GM11168 (cell line): ENCODE measurements around the gene CORIN.
"Not testable (repeated sequence)": the region's sequence is repeated elsewhere in the genome, so short reads cannot be mapped to it uniquely, and the experiment has no call there.

Experiments
- in situ Hi-C: fragments of 300-500 bp; cut with MboI; formaldehyde crosslinking; loops from one replicate; pipeline ENCODE4 v1.12.0; 2022; ENCODE audit warnings: low sequenced_read_pairs; ENCODE audit not compliant: unreplicated experiment

Gene CORIN

GRCh38 chr4:47703008-47703407 lies 134.9 kb downstream of the CORIN start:
- in situ Hi-C loops = loop anchor here (10.0 kb wide), 1 partner anchor 132 kb away; the partner anchor contains the start of gene CORIN

GRCh38 chr4:47701286-47701685 lies 136.6 kb downstream of the CORIN start:
- in situ Hi-C loops = loop anchor here (10.0 kb wide), 1 partner anchor 134 kb away; the partner anchor contains the start of gene CORIN

- in situ Hi-C loops = no loop called here
These were observed 139.0 kb downstream of the CORIN start for GRCh38 chr4:47698837-47699236.

GRCh38 chr4:47696823-47697222 lies 141.0 kb downstream of the CORIN start:
- in situ Hi-C loops = no loop called here

GRCh38 chr4:47695260-47695659 lies 142.6 kb downstream of the CORIN start:
- in situ Hi-C loops = no loop called here

- in situ Hi-C loops = no loop called here
These were observed 143.5 kb downstream of the CORIN start for GRCh38 chr4:47694322-47694721.

- in situ Hi-C loops = no loop called here
These were observed 145.2 kb downstream of the CORIN start for GRCh38 chr4:47692691-47693090.

GRCh38 chr4:47691757-47692383 lies 146.0 kb downstream of the CORIN start:
- in situ Hi-C loops = not testable (repeated sequence)

GRCh38 chr4:47690611-47691010 lies 147.3 kb downstream of the CORIN start:
- in situ Hi-C loops = no loop called here

- in situ Hi-C loops = loop anchor here (5.0 kb wide), 1 partner anchor 251 kb away; no protein-coding TSS in a partner anchor
These were observed 151.5 kb downstream of the CORIN start for GRCh38 chr4:47686294-47686872.

- in situ Hi-C loops = no loop called here
These were observed 162.1 kb downstream of the CORIN start for GRCh38 chr4:47675806-47676205.

GRCh38 chr4:47674144-47674543 lies 163.7 kb downstream of the CORIN start:
- in situ Hi-C loops = no loop called here

GRCh38 chr4:47672696-47673095 lies 165.2 kb downstream of the CORIN start:
- in situ Hi-C loops = no loop called here

- in situ Hi-C loops = loop anchor here (10.0 kb wide), 1 partner anchor 165 kb away; the partner anchor contains the start of gene CORIN
These were observed 167.9 kb downstream of the CORIN start for GRCh38 chr4:47669946-47670345.

- in situ Hi-C loops = loop anchor here (10.0 kb wide), 1 partner anchor 166 kb away; the partner anchor contains the start of gene CORIN
These were observed 169.0 kb downstream of the CORIN start for GRCh38 chr4:47668810-47669408.

GRCh38 chr4:47668256-47668655 lies 169.6 kb downstream of the CORIN start:
- in situ Hi-C loops = loop anchor here (10.0 kb wide), 1 partner anchor 167 kb away; the partner anchor contains the start of gene CORIN

- in situ Hi-C loops = loop anchor here (10.0 kb wide), 1 partner anchor 167 kb away; the partner anchor contains the start of gene CORIN
These were observed 170.3 kb downstream of the CORIN start for GRCh38 chr4:47667552-47667951.

GRCh38 chr4:47664051-47664826 lies 173.6 kb downstream of the CORIN start:
- in situ Hi-C loops = loop anchor here (10.0 kb wide), 1 partner anchor 171 kb away; the partner anchor contains the start of gene CORIN

- in situ Hi-C loops = loop anchor here (10.0 kb wide), 1 partner anchor 172 kb away; the partner anchor contains the start of gene CORIN
These were observed 174.9 kb downstream of the CORIN start for GRCh38 chr4:47662975-47663374.

GRCh38 chr4:47661741-47662140 lies 176.1 kb downstream of the CORIN start:
- in situ Hi-C loops = loop anchor here (10.0 kb wide), 1 partner anchor 173 kb away; the partner anchor contains the start of gene CORIN
